Measurements from ENCODE around the gene MYRFL. TPM values are rescaled to one million over a fixed set of nuclear protein-coding genes. Genes with fewer than 3 reads are reported as not detected.

MYRFL gene
- total and polyA plus RNA-seq, 2 of the 8 experiments (the other 6 are each of a cell fraction or from before 2014, with no cell fraction given), result 1.1 to 2.0 TPM

DNA sequence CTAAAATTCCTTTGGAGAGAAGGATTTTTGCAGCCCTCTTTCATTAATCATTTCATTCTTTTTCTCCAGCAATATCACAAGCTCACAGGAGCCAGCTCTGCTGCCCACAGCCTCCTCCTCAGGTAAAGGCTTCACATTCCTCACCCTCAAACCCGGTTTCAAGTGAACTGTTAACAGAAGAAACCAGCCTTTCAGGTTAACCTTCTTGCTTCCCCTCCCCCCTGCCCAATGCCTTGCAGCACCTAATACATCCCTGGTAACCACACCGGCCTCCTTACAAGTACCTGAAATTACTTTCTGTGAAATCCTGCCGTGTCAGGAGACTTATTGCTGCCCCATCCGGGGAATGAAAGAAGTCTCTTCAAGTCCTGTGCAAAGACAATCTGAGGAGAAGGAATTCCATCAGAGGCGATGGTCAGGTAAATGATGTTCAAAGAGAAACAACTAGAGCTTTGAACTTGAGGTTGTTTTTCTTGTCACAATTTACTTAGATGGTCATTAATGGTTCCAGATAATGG lies 111.2 kb downstream of the MYRFL start:
- H4K91ac ChIP-seq (replicated peaks; ENCODE audit: insufficient read length, low read length), result no peak overlapping the region
- peak overlapping the region; percentile 46 to 48 for H3K4me2 ChIP-seq (ENCODE audit: insufficient read depth in 1 of 2, low read depth in 2 of 2, low read length in 2 of 2)
- H3K14ac ChIP-seq (ENCODE audit: insufficient read length), result no peak overlapping the region
- H3K9ac ChIP-seq (replicated peaks in 1 of 4; ENCODE audit: extremely low read depth in 1 of 4, low read depth in 3 of 4, low read length in 3 of 4), result 0 out of 7 replicates have a peak overlapping the region, but pooled peaks of 1 of the 4 experiments have one; percentile 14
- H3K18ac ChIP-seq (ENCODE audit: extremely low read depth, low read length), result peak overlapping the region; percentile 9; the same call in 1 of the 2 replicates
- H2BK20ac ChIP-seq (ENCODE audit: low read length), result peak overlapping the region; percentile 93; the same call in 1 of the 2 replicates
- ChIA-PET CTCF (ENCODE audit: partially characterized antibody) (interaction anchor here (1.6 kb wide), 1 partner anchor 36 kb away, joined by 7 read pairs; no protein-coding TSS in a partner anchor), POLR2A (ENCODE audit: partially characterized antibody) (interaction anchor here (0.9 to 1.8 kb wide), 3 partner anchors 10 to 17 kb away, joined by 3 to 5 read pairs (median 3); no protein-coding TSS in a partner anchor)
- H2BK5ac ChIP-seq (ENCODE audit: low read depth, low read length), result peak overlapping the region; percentile 95; the same call in 1 of the 2 replicates
- H3K4ac ChIP-seq (replicated peaks; ENCODE audit: insufficient read length, low read depth, low read length), result no peak overlapping the region
- H4K8ac ChIP-seq (ENCODE audit: extremely low read depth, insufficient read depth, low read length), result no peak overlapping the region
- DNase-seq (ENCODE audit: low read depth in 1 of 2, low spot score in 2 of 2), result peak in 1 of 2 experiments; percentile 23
- no peak overlapping the region for H2BK15ac ChIP-seq (ENCODE audit: low read length)
- peaks cover 9 to 38% (median 19%) of the 10 kb centered on the region in 4 experiments for H3K4me1 ChIP-seq (replicated peaks in 1 of 4; ENCODE audit: control insufficient read depth in 3 of 4, insufficient read depth in 4 of 4, low read length in 3 of 4)
- no peak overlapping the region for H2AFZ ChIP-seq (ENCODE audit: low read length)
- no peaks in the 10 kb centered on the region for H3K79me1 ChIP-seq (ENCODE audit: low read depth, low read length)
- H3K27ac ChIP-seq (ENCODE audit: low read depth, low read length), result no peak overlapping the region
- no peak overlapping the region for H3K23ac ChIP-seq (ENCODE audit: insufficient read length)
- H4K5ac ChIP-seq (ENCODE audit: insufficient read length, low read depth, low read length), result no peak overlapping the region
- WGBS, 2 experiments (ENCODE audit: extremely low coverage in 1 of 2, insufficient coverage in 1 of 2, insufficient read length in 1 of 2, insufficient replicate concordance in 2 of 2, low coverage in 1 of 2, low lambda C conversion rate in 2 of 2, missing lambda C conversion rate in 1 of 2), result 47% methylated on average over 5 of the region's 5 CpGs; no CpG with 5 or more reads in 1 of the 2 experiments
- H3K36me3 ChIP-seq (ENCODE audit: control insufficient read depth in 2 of 4, insufficient read depth in 4 of 4, low read length in 3 of 4), result no peaks in the 10 kb centered on the region; a peak in 1 of 8 replicates
- no peaks in the 10 kb centered on the region for H4K20me1 ChIP-seq (replicated peaks in 1 of 2; ENCODE audit: control insufficient read depth in 1 of 2, insufficient read depth in 2 of 2, low read length in 2 of 2)
- peak; percentile 63 for FAIRE-seq
- H3K9me3 ChIP-seq (ENCODE audit: insufficient read depth in 2 of 2, low read depth in 1 of 2, low read length in 1 of 2), result peaks cover 7 to 12% of the 10 kb centered on the region in 2 experiments
- H3K79me2 ChIP-seq (ENCODE audit: control insufficient read depth in 1 of 2, insufficient read depth in 2 of 2, low read length in 2 of 2), result no peaks in the 10 kb centered on the region
- H2BK12ac ChIP-seq (ENCODE audit: low read depth, low read length), result no peak overlapping the region
- peak overlapping the region; percentile 3 for H2BK120ac ChIP-seq (replicated peaks; ENCODE audit: low read depth, low read length)
- peaks cover 3% of the 10 kb centered on the region; the same call in 1 of the 2 replicates for H3K23me2 ChIP-seq (ENCODE audit: low read depth, low read length)
- H3K56ac ChIP-seq (replicated peaks; ENCODE audit: insufficient read length, low read depth, low read length), result no peak overlapping the region
- no peak overlapping the region for H2AK5ac ChIP-seq (ENCODE audit: low read depth, low read length)
- no peaks in the 10 kb centered on the region for H3K27me3 ChIP-seq (replicated peaks in 1 of 4; ENCODE audit: control insufficient read depth in 3 of 4, extremely low read depth in 1 of 4, insufficient read depth in 3 of 4, low read length in 3 of 4)
- H3K4me3 ChIP-seq (ENCODE audit: extremely low read depth in 1 of 4, insufficient read depth in 2 of 4, low read depth in 3 of 4, low read length in 4 of 4), result peak overlapping the region in 2 of 4 experiments; percentile 23; a peak in 3 of 8 replicates
- 0 out of 2 replicates have a peak, but pooled peaks have one; percentile 20 for TF ChIP-seq TAF1 (IDR thresholded peaks at IDR 0.05; ENCODE audit: low read depth, low read length)
